Keratinocyte (primary cell): Measurements from ENCODE around the gene TSPAN10. TPM values are rescaled to one million over a fixed set of nuclear protein-coding genes. Genes with fewer than 3 reads are reported as not detected.
A peak's percentile ranks its signal among the peaks of the same experiment; 100 is the strongest.

Source experiments
- DNase-seq: peaks from one replicate; pipeline ENCODE4 v3.0.0-alpha.2; 2011; ENCODE audit warnings: low read depth, missing footprints, low spot score
- FAIRE-seq: peaks from 2 replicates; lab custom pipeline; 2011; peaks lifted over from hg19 to GRCh38; lab: Jason Lieb, UNC
- H2AFZ ChIP-seq: 2 replicates; pipeline ENCODE4 v1.6.0; 2012; ENCODE audit warnings: low read length, control low read depth, inconsistent platforms; ENCODE audit not compliant: control insufficient read depth
- H3K27ac ChIP-seq: 2 replicates; pipeline ENCODE4 v1.5.1; 2011; ENCODE audit warnings: low read length; ENCODE audit not compliant: control insufficient read depth, insufficient read depth
- H3K27me3 ChIP-seq: 3 replicates; pipeline ENCODE4 v1.6.0; 2011; ENCODE audit warnings: low read length; ENCODE audit not compliant: control insufficient read depth, insufficient read depth; ENCODE audit errors: extremely low read depth
- H3K36me3 ChIP-seq, 2 experiments: 2 replicates in 1 of 2; 3 replicates in 1 of 2; pipeline ENCODE4 v1.5.1; 2011; ENCODE audit warnings: low read length in 2 of 2, mild to moderate bottlenecking in 1 of 2; ENCODE audit not compliant: control insufficient read depth in 2 of 2, insufficient read depth in 2 of 2; ENCODE audit errors: extremely low read depth in 1 of 2
- H3K4me1 ChIP-seq: 3 replicates; pipeline ENCODE4 v1.5.1; 2011; ENCODE audit warnings: low read length; ENCODE audit not compliant: control insufficient read depth, insufficient read depth; ENCODE audit errors: extremely low read depth
- H3K4me2 ChIP-seq: 3 replicates; pipeline ENCODE4 v1.6.0; 2011; ENCODE audit warnings: low read depth, low read length; ENCODE audit not compliant: control insufficient read depth, insufficient read depth; ENCODE audit errors: extremely low read depth
- H3K4me3 ChIP-seq, 3 experiments: fragments of 200-600 bp in 1 of 3; sonication (generic) in 1 of 3; 2 replicates in 2 of 3; 3 replicates in 1 of 3; pipeline ENCODE4 v1.5.1; 2011 to 2016; ENCODE audit warnings: low read length in 3 of 3, mild to moderate bottlenecking in 3 of 3, control low read depth in 2 of 3, inconsistent platforms in 1 of 3, low read depth in 1 of 3, mixed read lengths in 1 of 3, mixed run types in 1 of 3, moderate library complexity in 1 of 3; ENCODE audit not compliant: control insufficient read depth in 2 of 3, insufficient read depth in 2 of 3; ENCODE audit errors: extremely low read depth in 1 of 3
- H3K79me2 ChIP-seq: 2 replicates; pipeline ENCODE4 v1.6.0; 2012; ENCODE audit warnings: low read length; ENCODE audit not compliant: control insufficient read depth, insufficient read depth
- H3K9ac ChIP-seq: 3 replicates; pipeline ENCODE4 v1.6.0; 2011; ENCODE audit warnings: low read length; ENCODE audit not compliant: control insufficient read depth, insufficient read depth; ENCODE audit errors: extremely low read depth
- H3K9me1 ChIP-seq: 3 replicates; pipeline ENCODE4 v1.6.0; 2011; ENCODE audit warnings: low read length; ENCODE audit not compliant: control insufficient read depth, insufficient read depth; ENCODE audit errors: extremely low read depth
- H3K9me3 ChIP-seq: 2 replicates; pipeline ENCODE4 v1.5.1; 2012; ENCODE audit warnings: low read depth, low read length; ENCODE audit not compliant: control insufficient read depth
- H4K20me1 ChIP-seq: 3 replicates; pipeline ENCODE4 v1.6.0; 2011; ENCODE audit warnings: low read length; ENCODE audit not compliant: control insufficient read depth, insufficient read depth; ENCODE audit errors: extremely low read depth
- CTCF ChIP-seq, 3 experiments: IDR thresholded peaks in 1 of 3; conservative IDR thresholded peaks in 1 of 3; optimal IDR thresholded peaks in 1 of 3; 2 replicates in 2 of 3; 3 replicates in 1 of 3; pipeline versions ENCODE3 to v1.5.1; 2011; ENCODE audit warnings: low read length in 3 of 3, mild to moderate bottlenecking in 3 of 3, moderate library complexity in 2 of 3, control low read depth in 1 of 3, inconsistent platforms in 1 of 3; ENCODE audit not compliant: insufficient read depth in 2 of 3; ENCODE audit errors: extremely low read depth in 1 of 3
- EZH2 ChIP-seq: IDR thresholded peaks from one replicate; pipeline ENCODE4 v1.6.1; 2012; ENCODE audit warnings: inconsistent platforms, mild to moderate bottlenecking, low read length, moderate library complexity
- dilution Hi-C: fragments of 300-500 bp; cut with MboI; formaldehyde crosslinking; loops from one replicate; pipeline ENCODE4 v1.7.0; 2020; ENCODE audit warnings: low sequenced_read_pairs; ENCODE audit not compliant: extremely low pct_ligation_motif_present
- polyA plus RNA-seq, 5 experiments: library from polyadenylated mRNA; depleted of rRNA in 3 of 5; stranded (reverse) in 3 of 5; stranded (forward) in 1 of 5; unstranded in 1 of 5; fragments of >200 nt; gene quantifications; 1 replicate in 1 of 5; 2 replicates in 3 of 5; 3 replicates in 1 of 5; pipeline versions ENCODE4 v1.2.1 to v1.2.3, GENCODE V29; 2011 to 2012; ENCODE audit warnings: missing spikeins in 2 of 5, low read depth in 1 of 5, low replicate concordance in 1 of 5

TSPAN10 gene
- polyA plus RNA-seq, 1 donor (not counting 4 experiments of a cell fraction or from before 2014, with no cell fraction given), result 0.89 TPM

DNA sequence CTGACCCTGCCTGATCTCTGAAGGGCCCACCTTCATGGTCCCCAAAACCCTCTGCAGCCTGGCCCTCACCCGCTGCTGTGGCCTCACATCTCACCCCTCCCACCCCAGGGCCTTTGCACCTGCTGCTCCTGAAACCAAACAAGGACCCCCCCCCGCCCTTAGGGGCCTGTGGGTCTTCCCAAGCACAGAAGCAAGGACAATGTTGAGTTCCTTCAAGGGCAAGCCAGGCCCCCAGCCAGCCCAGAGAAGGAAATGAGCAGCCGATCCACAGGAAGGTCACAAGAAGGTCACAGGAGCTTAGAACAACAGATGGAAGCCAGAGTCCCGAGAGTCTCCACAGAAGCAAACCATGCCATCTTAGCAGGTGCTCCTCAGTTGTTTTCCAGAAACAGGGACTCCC, 19.8 kb downstream of the TSPAN10 start:
- Histone ChIP-seq H3K36me3 (no peaks in the 10 kb centered on the region), H3K9ac (no peak overlapping the region), H3K9me3 (no peaks in the 10 kb centered on the region), H3K27ac (no peak overlapping the region), H3K4me2 (no peak overlapping the region), H3K4me3 (no peak overlapping the region), H4K20me1 (no peaks in the 10 kb centered on the region), H3K27me3 (no peaks in the 10 kb centered on the region), H3K4me1 (peaks cover 9% of the 10 kb centered on the region), H3K9me1 (no peaks in the 10 kb centered on the region), H2AFZ (no peak overlapping the region), H3K79me2 (no peaks in the 10 kb centered on the region)
- FAIRE-seq, result no peak
- no peak for TF ChIP-seq CTCF (optimal IDR thresholded peaks at IDR 0.05 in 1 of 3, IDR thresholded peaks at IDR 0.05 in 1 of 3, conservative IDR thresholded peaks at IDR 0.05 in 1 of 3; ENCODE audit: extremely low read depth in 1 of 3, insufficient read depth in 2 of 3, low read length in 3 of 3)
- no peak for TF ChIP-seq EZH2
- dilution Hi-C loops, result no loop called here
- DNase-seq, result no peak

DNA sequence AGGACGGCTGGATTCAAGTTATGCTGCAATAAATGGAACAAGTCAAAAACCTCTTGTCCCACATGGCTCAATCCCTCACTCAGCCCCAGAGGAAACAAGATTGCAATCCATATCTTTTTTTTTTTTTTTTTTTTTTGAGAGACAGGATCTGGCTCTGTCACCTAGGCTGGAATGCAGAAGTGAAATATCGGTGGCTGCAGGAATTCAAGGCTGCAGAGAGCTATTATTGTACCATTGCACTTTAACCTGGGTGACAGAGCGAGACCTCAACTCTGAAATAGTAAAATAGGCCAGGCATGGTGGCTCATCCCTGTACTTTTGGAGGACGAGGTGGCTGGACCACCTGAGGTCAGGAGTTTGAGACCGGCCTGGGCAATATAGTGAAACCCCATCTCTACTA, 22.0 kb downstream of the TSPAN10 start:
- Histone ChIP-seq H2AFZ (no peak overlapping the region), H3K4me3 (no peak overlapping the region), H3K4me1 (peaks cover 9% of the 10 kb centered on the region), H3K79me2 (no peaks in the 10 kb centered on the region), H4K20me1 (no peaks in the 10 kb centered on the region), H3K36me3 (no peaks in the 10 kb centered on the region), H3K27me3 (no peaks in the 10 kb centered on the region), H3K4me2 (peak overlapping the region; percentile 74), H3K9me1 (no peaks in the 10 kb centered on the region), H3K9ac (no peak overlapping the region), H3K9me3 (no peaks in the 10 kb centered on the region), H3K27ac (no peak overlapping the region)
- FAIRE-seq, result no peak
- DNase-seq, result no peak
- dilution Hi-C loops, result no loop called here
- TF ChIP-seq EZH2 (no peak), CTCF (optimal IDR thresholded peaks at IDR 0.05 in 1 of 3, IDR thresholded peaks at IDR 0.05 in 1 of 3, conservative IDR thresholded peaks at IDR 0.05 in 1 of 3; ENCODE audit: extremely low read depth in 1 of 3, insufficient read depth in 2 of 3, low read length in 3 of 3) (no peak)
